ENCODE data around the gene SRSF9. TPM values are rescaled to one million over a fixed set of nuclear protein-coding genes. Genes with fewer than 3 reads are reported as not detected.

SRSF9 gene
- total and polyA plus RNA-seq, 2 of the 13 experiments (the other 11 are each of a cell fraction or from before 2014, with no cell fraction given), result 125 to 144 TPM

DNA sequence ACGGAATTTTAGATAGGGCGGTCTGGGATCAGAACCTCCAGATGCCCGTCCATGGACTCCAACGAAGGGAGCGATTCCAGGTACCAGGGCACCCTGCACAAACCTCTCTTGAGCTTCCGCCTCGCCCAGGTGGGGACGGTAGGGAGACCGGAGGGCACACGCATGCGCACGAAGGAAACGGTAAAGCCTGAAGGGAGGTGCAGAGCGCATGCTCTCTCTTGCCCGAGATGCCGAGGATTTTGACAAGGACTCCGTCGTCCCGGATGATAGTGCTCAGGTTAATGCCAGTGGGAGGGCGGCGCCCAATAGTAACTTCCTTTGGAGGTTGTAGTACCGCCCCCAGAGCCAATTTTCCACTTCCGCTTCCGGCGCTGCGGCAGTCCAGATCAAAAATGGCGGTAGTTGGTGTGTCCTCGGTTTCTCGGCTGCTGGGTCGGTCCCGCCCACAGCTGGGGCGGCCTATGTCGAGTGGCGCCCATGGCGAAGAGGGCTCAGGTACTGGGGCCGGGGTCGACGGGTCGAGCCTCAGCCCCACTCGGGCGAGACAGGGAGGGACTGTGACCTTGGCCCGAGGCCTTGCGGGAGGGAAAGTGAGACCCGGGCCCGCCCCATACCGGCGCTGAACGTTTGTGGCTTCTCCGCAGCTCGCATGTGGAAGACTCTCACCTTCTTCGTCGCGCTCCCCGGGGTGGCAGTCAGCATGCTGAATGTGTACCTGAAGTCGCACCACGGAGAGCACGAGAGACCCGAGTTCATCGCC is 31.6 kb downstream of the SRSF9 start, which contains the start of gene COX6A1 (continued):
- TF ChIP-seq TCF7L2 (IDR thresholded peaks at IDR 0.05; ENCODE audit: low read depth, low read length) (no peak), ZNF3 (CRISPR knock-in tag; IDR thresholded peaks at IDR 0.05) (no peak), ZFP36 (IDR thresholded peaks at IDR 0.05; ENCODE audit: borderline replicate concordance, low read depth, low read length, partially characterized antibody) (no peak), RNF2 (conservative IDR thresholded peaks at IDR 0.05; ENCODE audit: low read depth) (no peak), ZNF180 (CRISPR knock-in tag; IDR thresholded peaks at IDR 0.05; ENCODE audit: borderline replicate concordance, low read depth) (no peak), NFIC (IDR thresholded peaks at IDR 0.05; ENCODE audit: low read length) (no peak), NR2F6 (IDR thresholded peaks at IDR 0.05) (no peak), NR2F6 (CRISPR knock-in tag; IDR thresholded peaks at IDR 0.05) (peak; percentile 5; the same call in 1 of the 2 replicates), KLF12 (CRISPR knock-in tag; IDR thresholded peaks at IDR 0.05; ENCODE audit: borderline replicate concordance) (peak; percentile 68; the same call in 1 of the 2 replicates), SRSF4 (IDR thresholded peaks at IDR 0.05; ENCODE audit: low read depth, low read length, poor library complexity, severe bottlenecking) (no peak), ZNF644 (CRISPR knock-in tag; IDR thresholded peaks at IDR 0.05; ENCODE audit: low read depth) (no peak), RFXANK (CRISPR knock-in tag; IDR thresholded peaks at IDR 0.05) (no peak), ZNF530 (CRISPR knock-in tag; IDR thresholded peaks at IDR 0.05; ENCODE audit: low read depth) (no peak), GPN1 (CRISPR knock-in tag; IDR thresholded peaks at IDR 0.05; ENCODE audit: borderline replicate concordance) (no peak), NCOA2 (CRISPR knock-in tag; IDR thresholded peaks at IDR 0.05) (peak; percentile 58), ZNF441 (CRISPR knock-in tag; IDR thresholded peaks at IDR 0.05; ENCODE audit: borderline replicate concordance) (no peak), JDP2 (CRISPR knock-in tag; IDR thresholded peaks at IDR 0.05; ENCODE audit: borderline replicate concordance) (no peak), ZNF432 (CRISPR knock-in tag; IDR thresholded peaks at IDR 0.05; ENCODE audit: borderline replicate concordance) (no peak)
- TF ChIP-seq, protein P1, sequence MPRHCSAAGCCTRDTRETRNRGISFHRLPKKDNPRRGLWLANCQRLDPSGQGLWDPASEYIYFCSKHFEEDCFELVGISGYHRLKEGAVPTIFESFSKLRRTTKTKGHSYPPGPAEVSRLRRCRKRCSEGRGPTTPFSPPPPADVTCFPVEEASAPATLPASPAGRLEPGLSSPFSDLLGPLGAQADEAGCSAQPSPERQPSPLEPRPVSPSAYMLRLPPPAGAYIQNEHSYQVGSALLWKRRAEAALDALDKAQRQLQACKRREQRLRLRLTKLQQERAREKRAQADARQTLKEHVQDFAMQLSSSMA (CRISPR knock-in tag; IDR thresholded peaks at IDR 0.05), result no peak
- TF ChIP-seq, protein P2, sequence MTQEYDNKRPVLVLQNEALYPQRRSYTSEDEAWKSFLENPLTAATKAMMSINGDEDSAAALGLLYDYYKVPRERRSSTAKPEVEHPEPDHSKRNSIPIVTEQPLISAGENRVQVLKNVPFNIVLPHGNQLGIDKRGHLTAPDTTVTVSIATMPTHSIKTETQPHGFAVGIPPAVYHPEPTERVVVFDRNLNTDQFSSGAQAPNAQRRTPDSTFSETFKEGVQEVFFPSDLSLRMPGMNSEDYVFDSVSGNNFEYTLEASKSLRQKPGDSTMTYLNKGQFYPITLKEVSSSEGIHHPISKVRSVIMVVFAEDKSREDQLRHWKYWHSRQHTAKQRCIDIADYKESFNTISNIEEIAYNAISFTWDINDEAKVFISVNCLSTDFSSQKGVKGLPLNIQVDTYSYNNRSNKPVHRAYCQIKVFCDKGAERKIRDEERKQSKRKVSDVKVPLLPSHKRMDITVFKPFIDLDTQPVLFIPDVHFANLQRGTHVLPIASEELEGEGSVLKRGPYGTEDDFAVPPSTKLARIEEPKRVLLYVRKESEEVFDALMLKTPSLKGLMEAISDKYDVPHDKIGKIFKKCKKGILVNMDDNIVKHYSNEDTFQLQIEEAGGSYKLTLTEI (CRISPR knock-in tag; conservative IDR thresholded peaks at IDR 0.05), result no peak
- TF ChIP-seq, protein P3, sequence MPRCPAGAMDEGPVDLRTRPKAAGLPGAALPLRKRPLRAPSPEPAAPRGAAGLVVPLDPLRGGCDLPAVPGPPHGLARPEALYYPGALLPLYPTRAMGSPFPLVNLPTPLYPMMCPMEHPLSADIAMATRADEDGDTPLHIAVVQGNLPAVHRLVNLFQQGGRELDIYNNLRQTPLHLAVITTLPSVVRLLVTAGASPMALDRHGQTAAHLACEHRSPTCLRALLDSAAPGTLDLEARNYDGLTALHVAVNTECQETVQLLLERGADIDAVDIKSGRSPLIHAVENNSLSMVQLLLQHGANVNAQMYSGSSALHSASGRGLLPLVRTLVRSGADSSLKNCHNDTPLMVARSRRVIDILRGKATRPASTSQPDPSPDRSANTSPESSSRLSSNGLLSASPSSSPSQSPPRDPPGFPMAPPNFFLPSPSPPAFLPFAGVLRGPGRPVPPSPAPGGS (CRISPR knock-in tag; IDR thresholded peaks at IDR 0.05), result peak; percentile 71; the same call in 1 of the 2 replicates
- TF ChIP-seq, protein P4, sequence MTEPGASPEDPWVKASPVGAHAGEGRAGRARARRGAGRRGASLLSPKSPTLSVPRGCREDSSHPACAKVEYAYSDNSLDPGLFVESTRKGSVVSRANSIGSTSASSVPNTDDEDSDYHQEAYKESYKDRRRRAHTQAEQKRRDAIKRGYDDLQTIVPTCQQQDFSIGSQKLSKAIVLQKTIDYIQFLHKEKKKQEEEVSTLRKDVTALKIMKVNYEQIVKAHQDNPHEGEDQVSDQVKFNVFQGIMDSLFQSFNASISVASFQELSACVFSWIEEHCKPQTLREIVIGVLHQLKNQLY (CRISPR knock-in tag; IDR thresholded peaks at IDR 0.05), result 0 out of 2 replicates have a peak, but pooled peaks have one; percentile 30
- TF ChIP-seq, protein P5, sequence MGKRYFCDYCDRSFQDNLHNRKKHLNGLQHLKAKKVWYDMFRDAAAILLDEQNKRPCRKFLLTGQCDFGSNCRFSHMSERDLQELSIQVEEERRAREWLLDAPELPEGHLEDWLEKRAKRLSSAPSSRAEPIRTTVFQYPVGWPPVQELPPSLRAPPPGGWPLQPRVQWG (CRISPR knock-in tag; IDR thresholded peaks at IDR 0.05; ENCODE audit: borderline replicate concordance, low read depth), result no peak
- TF ChIP-seq, protein P6, sequence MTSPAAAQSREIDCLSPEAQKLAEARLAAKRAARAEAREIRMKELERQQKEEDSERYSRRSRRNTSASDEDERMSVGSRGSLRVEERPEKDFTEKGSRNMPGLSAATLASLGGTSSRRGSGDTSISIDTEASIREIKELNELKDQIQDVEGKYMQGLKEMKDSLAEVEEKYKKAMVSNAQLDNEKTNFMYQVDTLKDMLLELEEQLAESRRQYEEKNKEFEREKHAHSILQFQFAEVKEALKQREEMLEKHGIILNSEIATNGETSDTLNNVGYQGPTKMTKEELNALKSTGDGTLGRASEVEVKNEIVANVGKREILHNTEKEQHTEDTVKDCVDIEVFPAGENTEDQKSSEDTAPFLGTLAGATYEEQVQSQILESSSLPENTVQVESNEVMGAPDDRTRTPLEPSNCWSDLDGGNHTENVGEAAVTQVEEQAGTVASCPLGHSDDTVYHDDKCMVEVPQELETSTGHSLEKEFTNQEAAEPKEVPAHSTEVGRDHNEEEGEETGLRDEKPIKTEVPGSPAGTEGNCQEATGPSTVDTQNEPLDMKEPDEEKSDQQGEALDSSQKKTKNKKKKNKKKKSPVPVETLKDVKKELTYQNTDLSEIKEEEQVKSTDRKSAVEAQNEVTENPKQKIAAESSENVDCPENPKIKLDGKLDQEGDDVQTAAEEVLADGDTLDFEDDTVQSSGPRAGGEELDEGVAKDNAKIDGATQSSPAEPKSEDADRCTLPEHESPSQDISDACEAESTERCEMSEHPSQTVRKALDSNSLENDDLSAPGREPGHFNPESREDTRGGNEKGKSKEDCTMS (CRISPR knock-in tag; conservative IDR thresholded peaks at IDR 0.05), result no peak

All from HepG2 (cell line).